Panc1 (cell line): Measurements from ENCODE around the gene MICALL1. TPM values are rescaled to one million over a fixed set of nuclear protein-coding genes. Genes with fewer than 3 reads are reported as not detected.

Experiments used
- ATAC-seq: fragments of 200-7000 bp; cut with Tn5 transposase; 2 replicates; pipeline ENCODE4 v1.9.1; 2020; ENCODE audit warnings: mild to moderate bottlenecking, moderate library complexity
- BruUV-seq: library from RNA; stranded (reverse); fragments of 400-500 nt; replicated peaks from 2 replicates; lab custom pipeline; 2021; lab: Mats Ljungman, UMichigan
- CTCF ChIA-PET: fragments of 300-600 bp; sonication (Branson Sonifier 250); formaldehyde crosslinking; loops from one replicate; lab custom pipeline; 2022; ENCODE audit warnings: antibody characterized with exemption; lab: Charles Lee
- POLR2A ChIA-PET: fragments of 300-600 bp; sonication (Branson Sonifier 250); formaldehyde crosslinking; loops from one replicate; lab custom pipeline; 2022; ENCODE audit warnings: antibody characterized with exemption; lab: Charles Lee
- DNase-seq: peaks from one replicate; pipeline ENCODE4 v3.0.0-alpha.2; 2010; ENCODE audit warnings: low read depth, low spot score
- H3K27ac ChIP-seq: 2 replicates; pipeline ENCODE4 v1.5.1; 2011; ENCODE audit warnings: mild to moderate bottlenecking, low read length, inconsistent platforms
- H3K27me3 ChIP-seq: fragments of 200-500 bp; sonication (Bioruptor generic); 2 replicates; pipeline ENCODE4 v1.6.0; 2014; ENCODE audit warnings: low read length, inconsistent platforms; ENCODE audit not compliant: control insufficient read depth, insufficient read depth
- H3K36me3 ChIP-seq: fragments of 200-500 bp; sonication (Bioruptor generic); 2 replicates; pipeline ENCODE4 v1.5.1; 2014; ENCODE audit warnings: inconsistent platforms, mild to moderate bottlenecking, low read length, moderate library complexity; ENCODE audit not compliant: control insufficient read depth, insufficient read depth
- H3K4me1 ChIP-seq: 2 replicates; pipeline ENCODE4 v1.5.1; 2011; ENCODE audit warnings: inconsistent platforms, mild to moderate bottlenecking, low read length, moderate library complexity; ENCODE audit not compliant: control insufficient read depth, insufficient read depth
- H3K4me3 ChIP-seq, 2 experiments: 2 replicates each; pipeline ENCODE4 v1.5.1; 2011 to 2012; ENCODE audit warnings: low read depth in 2 of 2, low read length in 2 of 2, mild to moderate bottlenecking in 2 of 2, inconsistent platforms in 1 of 2, moderate library complexity in 1 of 2
- H3K9me3 ChIP-seq: fragments of 200-500 bp; sonication (Bioruptor generic); 2 replicates; pipeline ENCODE4 v1.5.1; 2014; ENCODE audit warnings: low read depth, mild to moderate bottlenecking, inconsistent platforms, low read length, moderate library complexity; ENCODE audit not compliant: control insufficient read depth, insufficient read depth
- POLR2AphosphoS5 ChIP-seq: IDR thresholded peaks from 2 replicates; pipeline ENCODE4 v1.6.1; 2012; ENCODE audit warnings: mild to moderate bottlenecking, low read depth, low read length, moderate library complexity
- SIN3A ChIP-seq: IDR thresholded peaks from 2 replicates; pipeline ENCODE4 v1.6.1; 2012; ENCODE audit warnings: low read depth, mild to moderate bottlenecking, low read length, moderate library complexity, borderline replicate concordance; ENCODE audit not compliant: insufficient read depth
- TCF7L2 ChIP-seq: IDR thresholded peaks from 2 replicates; pipeline ENCODE4 v1.6.1; 2011; ENCODE audit warnings: mild to moderate bottlenecking, low read depth, low read length, inconsistent platforms
- in situ Hi-C: cut with HindIII; loops from 2 replicates; pipeline ENCODE4 v1.10.0; 2016; ENCODE audit warnings: low sequenced_read_pairs, low pct_unique_long_range_greater_than_20kb
- intact Hi-C: fragments of 100-400 bp; cut with micrococcal nuclease; formaldehyde crosslinking; loops from one replicate; pipeline ENCODE4 v1.10.0; 2022; ENCODE audit not compliant: unreplicated experiment
- total RNA-seq: library from RNA; stranded (reverse); gene quantifications from one replicate; pipeline ENCODE4 v1.2.1, GENCODE V29; 2021; ENCODE audit not compliant: unreplicated experiment
- TF ChIP-seq, protein P1 (sequence below), 2 experiments: IDR thresholded peaks; 2 replicates each; pipeline ENCODE4 v1.6.1; 2011 to 2012; ENCODE audit warnings: low read depth in 2 of 2, control low read depth in 1 of 2, low read length in 1 of 2, mild to moderate bottlenecking in 1 of 2, moderate library complexity in 1 of 2; ENCODE audit not compliant: insufficient read depth in 1 of 2
- TF ChIP-seq, protein P2 (sequence below): fragments of 450-650 bp; IDR thresholded peaks from 2 replicates; pipeline ENCODE4 v1.5.1; 2017; ENCODE audit warnings: mild to moderate bottlenecking

MICALL1 gene
- total RNA-seq, 1 experiment from 2014 or later, result 34.5 TPM

DNA sequence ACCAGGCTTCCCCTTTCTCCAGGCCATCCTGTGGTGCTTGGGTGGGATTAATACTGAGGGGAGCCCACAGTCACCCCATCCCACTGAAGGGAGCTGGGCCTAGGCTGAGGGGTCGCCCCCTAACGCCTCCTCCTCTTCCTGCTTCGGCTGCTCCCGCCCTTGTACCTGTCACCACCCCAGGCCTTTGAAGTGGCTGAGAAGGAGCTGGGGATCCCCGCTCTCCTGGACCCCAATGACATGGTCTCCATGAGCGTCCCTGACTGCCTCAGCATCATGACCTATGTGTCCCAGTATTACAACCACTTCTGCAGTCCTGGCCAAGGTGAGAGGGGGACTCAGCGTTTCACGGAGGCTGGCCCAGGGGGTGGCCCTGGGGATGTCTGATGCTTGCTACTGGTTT is 6.1 kb downstream of the MICALL1 start:
- no peak for ATAC-seq

DNA sequence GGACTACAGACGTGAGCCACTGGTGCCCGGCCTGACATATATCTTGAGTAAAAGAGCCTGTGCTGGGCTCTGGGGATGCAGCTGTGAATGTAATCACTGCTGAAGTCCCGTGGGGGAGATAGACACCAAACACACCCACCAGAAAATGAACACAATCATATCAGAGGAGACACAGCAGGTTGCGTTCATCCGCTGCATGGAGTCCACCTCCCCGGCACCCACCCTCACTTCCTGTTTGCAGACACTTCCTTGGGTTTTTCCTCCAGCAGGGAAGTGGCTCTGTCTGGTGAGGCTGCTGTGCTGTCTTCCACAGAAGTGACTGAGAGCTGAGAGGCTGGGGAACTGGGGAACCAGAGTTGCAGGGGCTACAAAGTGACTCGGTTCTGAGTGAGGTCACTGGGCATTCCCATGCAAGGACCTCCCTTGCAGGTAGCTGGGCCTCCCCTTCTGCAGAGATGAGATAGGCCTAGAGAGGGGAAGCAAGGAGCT is 7.2 kb downstream of the MICALL1 start:
- H3K9me3 ChIP-seq, result no peaks in the 10 kb centered on the region
- ATAC-seq (no peak), DNase-seq (no peak)
- H3K27me3 ChIP-seq, result no peaks in the 10 kb centered on the region
- no peak overlapping the region for H3K27ac ChIP-seq
- ChIA-PET POLR2A (no interaction called here), CTCF (no interaction called here)
- H3K36me3 ChIP-seq, result no peaks in the 10 kb centered on the region
- H3K4me1 ChIP-seq, result no peaks in the 10 kb centered on the region
- BruUV-seq, result no TSS peak
- TF ChIP-seq POLR2AphosphoS5, result no peak
- TF ChIP-seq TCF7L2, result no peak
- TF ChIP-seq, protein P1, sequence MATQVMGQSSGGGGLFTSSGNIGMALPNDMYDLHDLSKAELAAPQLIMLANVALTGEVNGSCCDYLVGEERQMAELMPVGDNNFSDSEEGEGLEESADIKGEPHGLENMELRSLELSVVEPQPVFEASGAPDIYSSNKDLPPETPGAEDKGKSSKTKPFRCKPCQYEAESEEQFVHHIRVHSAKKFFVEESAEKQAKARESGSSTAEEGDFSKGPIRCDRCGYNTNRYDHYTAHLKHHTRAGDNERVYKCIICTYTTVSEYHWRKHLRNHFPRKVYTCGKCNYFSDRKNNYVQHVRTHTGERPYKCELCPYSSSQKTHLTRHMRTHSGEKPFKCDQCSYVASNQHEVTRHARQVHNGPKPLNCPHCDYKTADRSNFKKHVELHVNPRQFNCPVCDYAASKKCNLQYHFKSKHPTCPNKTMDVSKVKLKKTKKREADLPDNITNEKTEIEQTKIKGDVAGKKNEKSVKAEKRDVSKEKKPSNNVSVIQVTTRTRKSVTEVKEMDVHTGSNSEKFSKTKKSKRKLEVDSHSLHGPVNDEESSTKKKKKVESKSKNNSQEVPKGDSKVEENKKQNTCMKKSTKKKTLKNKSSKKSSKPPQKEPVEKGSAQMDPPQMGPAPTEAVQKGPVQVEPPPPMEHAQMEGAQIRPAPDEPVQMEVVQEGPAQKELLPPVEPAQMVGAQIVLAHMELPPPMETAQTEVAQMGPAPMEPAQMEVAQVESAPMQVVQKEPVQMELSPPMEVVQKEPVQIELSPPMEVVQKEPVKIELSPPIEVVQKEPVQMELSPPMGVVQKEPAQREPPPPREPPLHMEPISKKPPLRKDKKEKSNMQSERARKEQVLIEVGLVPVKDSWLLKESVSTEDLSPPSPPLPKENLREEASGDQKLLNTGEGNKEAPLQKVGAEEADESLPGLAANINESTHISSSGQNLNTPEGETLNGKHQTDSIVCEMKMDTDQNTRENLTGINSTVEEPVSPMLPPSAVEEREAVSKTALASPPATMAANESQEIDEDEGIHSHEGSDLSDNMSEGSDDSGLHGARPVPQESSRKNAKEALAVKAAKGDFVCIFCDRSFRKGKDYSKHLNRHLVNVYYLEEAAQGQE (IDR thresholded peaks at IDR 0.05; ENCODE audit: insufficient read depth in 1 of 2, low read depth in 2 of 2, low read length in 1 of 2), result no peak
- TF ChIP-seq, protein P2, sequence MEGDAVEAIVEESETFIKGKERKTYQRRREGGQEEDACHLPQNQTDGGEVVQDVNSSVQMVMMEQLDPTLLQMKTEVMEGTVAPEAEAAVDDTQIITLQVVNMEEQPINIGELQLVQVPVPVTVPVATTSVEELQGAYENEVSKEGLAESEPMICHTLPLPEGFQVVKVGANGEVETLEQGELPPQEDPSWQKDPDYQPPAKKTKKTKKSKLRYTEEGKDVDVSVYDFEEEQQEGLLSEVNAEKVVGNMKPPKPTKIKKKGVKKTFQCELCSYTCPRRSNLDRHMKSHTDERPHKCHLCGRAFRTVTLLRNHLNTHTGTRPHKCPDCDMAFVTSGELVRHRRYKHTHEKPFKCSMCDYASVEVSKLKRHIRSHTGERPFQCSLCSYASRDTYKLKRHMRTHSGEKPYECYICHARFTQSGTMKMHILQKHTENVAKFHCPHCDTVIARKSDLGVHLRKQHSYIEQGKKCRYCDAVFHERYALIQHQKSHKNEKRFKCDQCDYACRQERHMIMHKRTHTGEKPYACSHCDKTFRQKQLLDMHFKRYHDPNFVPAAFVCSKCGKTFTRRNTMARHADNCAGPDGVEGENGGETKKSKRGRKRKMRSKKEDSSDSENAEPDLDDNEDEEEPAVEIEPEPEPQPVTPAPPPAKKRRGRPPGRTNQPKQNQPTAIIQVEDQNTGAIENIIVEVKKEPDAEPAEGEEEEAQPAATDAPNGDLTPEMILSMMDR, result no peak
- no peak for TF ChIP-seq SIN3A
- no peak overlapping the region for H3K4me3 ChIP-seq
- intact Hi-C loops (no loop called here), in situ Hi-C loops (no loop called here)

More for the DNA sequence above, 6.1 kb downstream of the MICALL1 start:
- Histone ChIP-seq H3K4me1 (peaks cover 5% of the 10 kb centered on the region; the same call in 1 of the 2 replicates), H3K27ac (no peak overlapping the region), H3K27me3 (no peaks in the 10 kb centered on the region), H3K36me3 (no peaks in the 10 kb centered on the region), H3K4me3 (no peak overlapping the region), H3K9me3 (no peaks in the 10 kb centered on the region)
- POLR2A ChIA-PET, result no interaction called here
- CTCF ChIA-PET, result no interaction called here
- TF ChIP-seq, protein P2, result no peak
- TF ChIP-seq POLR2AphosphoS5 (no peak), TCF7L2 (no peak), SIN3A (no peak)
- TF ChIP-seq, protein P1 (IDR thresholded peaks at IDR 0.05; ENCODE audit: insufficient read depth in 1 of 2, low read depth in 2 of 2, low read length in 1 of 2), result no peak
- DNase-seq, result no peak
- intact Hi-C loops, result no loop called here
- in situ Hi-C loops, result no loop called here
- BruUV-seq, result no TSS peak
